SK-N-MC (cell line): ENCODE data around the gene CT45A1.

ENCODE experiments used
- EZH2 ChIP-seq: fragments of 200-600 bp; sonication (generic); IDR thresholded peaks from one replicate; pipeline ENCODE4 v1.6.1; 2017; ENCODE audit warnings: antibody characterized with exemption
- FOXP2 ChIP-seq: optimal IDR thresholded peaks from 2 replicates; pipeline ENCODE3; 2011; ENCODE audit warnings: mild to moderate bottlenecking, moderate library complexity; ENCODE audit not compliant: insufficient read depth; ENCODE audit errors: extremely low read length, control extremely low read depth
- POLR2AphosphoS5 ChIP-seq: IDR thresholded peaks from 2 replicates; pipeline ENCODE4 v1.6.1; 2012; ENCODE audit warnings: mild to moderate bottlenecking, low read depth, low read length, borderline replicate concordance

GRCh38 chrX:135740681-135741149 lies 27.3 kb downstream of the CT45A1 start:
- TF ChIP-seq POLR2AphosphoS5 (no peak), EZH2 (no peak), FOXP2 (no peak)
